Left ventricle myocardium superior (tissue), 1 donor: ENCODE data around the gene CD37. TPM values are rescaled to one million over a fixed set of nuclear protein-coding genes. Genes with fewer than 3 reads are reported as not detected.
"Not testable (repeated sequence)": the region's sequence is repeated elsewhere in the genome, so short reads cannot be mapped to it uniquely, and the experiment has no call there.

ENCODE experiments used
- ATAC-seq: fragments of 200-7000 bp; cut with Tn5 transposase; one replicate; pipeline ENCODE4 v1.9.1; 2020; ENCODE audit warnings: mild to moderate bottlenecking, moderate library complexity
- DNase-seq: peaks from one replicate; pipeline ENCODE4 v3.0.0-alpha.2; 2020
- intact Hi-C: fragments of 100-400 bp; cut with micrococcal nuclease; formaldehyde crosslinking; loops from one replicate; pipeline ENCODE4 v1.11.0; 2022
- long read RNA-seq: library from polyadenylated mRNA; unstranded; transcript quantifications from one replicate; pipeline ENCODE4 v2.0.0, GENCODE V29; 2021
- total RNA-seq: library from RNA; stranded (reverse); fragmentation: NEBNext Ultra II Directional; extraction: Animal tissue kit (Norgen Biotek cat#: 25700); gene quantifications from one replicate; pipeline ENCODE4 v1.2.1, GENCODE V29; 2021
- donor health status: DM: no; HTN: yes; CAD: no; lungs with severe emphysema.

CD37 gene
- total RNA-seq: 6.5 TPM
- long read RNA-seq, transcript CD37-201 (8 exons, 1,265 nt): major isoform, 5 of 11 reads
- long read RNA-seq, partial matches to known transcripts: 1 of 11 reads
- long read RNA-seq, other reads (novel, unspliced or antisense): 3 of 11 reads

GRCh38 chr19:49335071-49335783 is at the start of gene CD37:
TSS of gene CD37 (plus strand) at chr19:49335406. CDS start at chr19:49335541, 135 bp downstream.
- ATAC-seq (no peak), DNase-seq (peak; percentile 47)
- intact Hi-C loops: no loop called here

- no peak for DNase-seq
- ATAC-seq: no peak
- intact Hi-C loops: no loop called here
Observed at GRCh38 chr19:49287141-49287770, 48.0 kb upstream of the CD37 start.

- DNase-seq, ATAC-seq, intact Hi-C loops: not testable (repeated sequence)
Observed at GRCh38 chr19:49288205-49288604, 47.0 kb upstream of the CD37 start.

GRCh38 chr19:49289286-49289685 is 45.9 kb upstream of the CD37 start:
- intact Hi-C loops, DNase-seq, ATAC-seq: not testable (repeated sequence)

GRCh38 chr19:49290517-49290916 is 44.7 kb upstream of the CD37 start:
- DNase-seq (no peak), ATAC-seq (no peak)
- intact Hi-C loops: no loop called here

- intact Hi-C loops: no loop called here
- ATAC-seq (no peak), DNase-seq (no peak)
Observed at GRCh38 chr19:49294401-49294800, 40.8 kb upstream of the CD37 start.

- DNase-seq: no peak
- ATAC-seq: no peak
- intact Hi-C loops: no loop called here
Observed at GRCh38 chr19:49295208-49295880, 39.9 kb upstream of the CD37 start.

- ATAC-seq (no peak), DNase-seq (no peak)
- intact Hi-C loops: no loop called here
Observed at GRCh38 chr19:49297403-49297802, 37.8 kb upstream of the CD37 start.

- intact Hi-C loops, ATAC-seq, DNase-seq: not testable (repeated sequence)
Observed at GRCh38 chr19:49298653-49299052, 36.6 kb upstream of the CD37 start.

- DNase-seq (peak; percentile 87), ATAC-seq (peak; percentile 88)
- intact Hi-C loops: no loop called here
Observed at GRCh38 chr19:49301165-49301865, 33.9 kb upstream of the CD37 start.

- intact Hi-C loops: no loop called here
- DNase-seq (no peak), ATAC-seq (no peak)
Observed at GRCh38 chr19:49301866-49302252, 33.3 kb upstream of the CD37 start.

- intact Hi-C loops, ATAC-seq, DNase-seq: not testable (repeated sequence)
Observed at GRCh38 chr19:49306734-49307133, 28.5 kb upstream of the CD37 start.

GRCh38 chr19:49309087-49309486 is 26.1 kb upstream of the CD37 start:
- intact Hi-C loops: no loop called here
- DNase-seq (no peak), ATAC-seq (no peak)

- no peak for DNase-seq
- ATAC-seq: no peak
- intact Hi-C loops: no loop called here
Observed at GRCh38 chr19:49315111-49315510, 20.1 kb upstream of the CD37 start.

GRCh38 chr19:49316284-49316683 is 18.9 kb upstream of the CD37 start:
- ATAC-seq (no peak), DNase-seq (no peak)
- intact Hi-C loops: no loop called here

GRCh38 chr19:49318296-49318695 is 16.9 kb upstream of the CD37 start:
- intact Hi-C loops: no loop called here
- ATAC-seq (no peak), DNase-seq (no peak)

- no peak for DNase-seq
- intact Hi-C loops: no loop called here
- ATAC-seq: no peak
Observed at GRCh38 chr19:49324801-49325576, 10.2 kb upstream of the CD37 start, which contains the start of gene SLC6A16. TSS of gene SLC6A16 (minus strand) at chr19:49325191. CDS start at chr19:49311347, 13,844 bp downstream.

GRCh38 chr19:49325756-49326155 is 9.4 kb upstream of the CD37 start:
- ATAC-seq, intact Hi-C loops, DNase-seq: not testable (repeated sequence)
